Esophagus muscularis mucosa (tissue), 3 donors: ENCODE results near the gene PSORS1C1.

Source experiments
- CTCF ChIP-seq, 3 experiments: fragments of 200-600 bp in 2 of 3; fragments of 450-650 bp in 1 of 3; sonication (generic) in 2 of 3; IDR thresholded peaks; one replicate each; pipeline ENCODE4 v1.5.1; 2017 to 2019; ENCODE audit warnings: antibody characterized with exemption in 3 of 3, mild to moderate bottlenecking in 2 of 3, moderate library complexity in 1 of 3
- EP300 ChIP-seq: sonication (generic); formaldehyde crosslinking; IDR thresholded peaks from one replicate; pipeline ENCODE4 v1.6.1; 2017; ENCODE audit warnings: antibody characterized with exemption

- TF ChIP-seq CTCF (IDR thresholded peaks at IDR 0.05) = no peak
- TF ChIP-seq EP300 = no peak
Observed at GRCh38 chr6:31168606-31169005, 54.0 kb downstream of the PSORS1C1 start.
